Choroid plexus epithelial cell (primary cell): Measurements from ENCODE around the gene FOXP4.

Experiments
- DNase-seq: peaks from one replicate; pipeline ENCODE4 v3.0.0-alpha.2; 2010; ENCODE audit warnings: low read depth
- H3K4me3 ChIP-seq: 2 replicates; pipeline ENCODE4 v1.5.1; 2011; ENCODE audit warnings: low read depth, mild to moderate bottlenecking, control low read depth, low read length, moderate library complexity
- CTCF ChIP-seq: conservative IDR thresholded peaks from 2 replicates; pipeline ENCODE4 v1.5.1; 2011; ENCODE audit warnings: low read depth, mild to moderate bottlenecking, control low read depth, inconsistent platforms, low read length, moderate library complexity

The FOXP4 gene

GRCh38 chr6:41648921-41649320 is 102.7 kb downstream of the FOXP4 start:
- no peak for TF ChIP-seq CTCF
- H3K4me3 ChIP-seq, result no peak overlapping the region
- no peak for DNase-seq

DNA sequence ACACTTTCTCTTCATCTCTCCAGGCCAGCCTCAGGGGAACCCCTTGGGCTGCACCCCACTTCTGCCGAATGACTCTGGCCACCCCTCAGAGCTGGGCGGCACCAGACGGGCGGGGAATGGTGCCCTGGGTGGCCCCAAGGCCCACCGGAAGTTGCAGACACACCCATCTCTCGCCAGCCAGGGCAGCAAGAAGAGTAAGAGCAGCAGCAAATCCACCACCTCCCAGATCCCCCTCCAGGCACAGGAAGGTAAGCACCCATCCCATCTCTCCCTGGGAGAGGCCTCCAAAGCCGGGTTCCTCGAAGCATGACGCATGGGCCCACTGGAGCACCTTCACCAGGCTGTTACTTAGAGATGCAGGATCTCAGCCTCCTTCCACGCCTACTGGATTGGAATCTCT is 103.4 kb downstream of the FOXP4 start:
- H3K4me3 ChIP-seq, result no peak overlapping the region
- no peak for DNase-seq
- no peak for TF ChIP-seq CTCF

GRCh38 chr6:41650120-41650519 is 103.9 kb downstream of the FOXP4 start:
- no peak for DNase-seq
- no peak for TF ChIP-seq CTCF
- no peak overlapping the region for H3K4me3 ChIP-seq

DNA sequence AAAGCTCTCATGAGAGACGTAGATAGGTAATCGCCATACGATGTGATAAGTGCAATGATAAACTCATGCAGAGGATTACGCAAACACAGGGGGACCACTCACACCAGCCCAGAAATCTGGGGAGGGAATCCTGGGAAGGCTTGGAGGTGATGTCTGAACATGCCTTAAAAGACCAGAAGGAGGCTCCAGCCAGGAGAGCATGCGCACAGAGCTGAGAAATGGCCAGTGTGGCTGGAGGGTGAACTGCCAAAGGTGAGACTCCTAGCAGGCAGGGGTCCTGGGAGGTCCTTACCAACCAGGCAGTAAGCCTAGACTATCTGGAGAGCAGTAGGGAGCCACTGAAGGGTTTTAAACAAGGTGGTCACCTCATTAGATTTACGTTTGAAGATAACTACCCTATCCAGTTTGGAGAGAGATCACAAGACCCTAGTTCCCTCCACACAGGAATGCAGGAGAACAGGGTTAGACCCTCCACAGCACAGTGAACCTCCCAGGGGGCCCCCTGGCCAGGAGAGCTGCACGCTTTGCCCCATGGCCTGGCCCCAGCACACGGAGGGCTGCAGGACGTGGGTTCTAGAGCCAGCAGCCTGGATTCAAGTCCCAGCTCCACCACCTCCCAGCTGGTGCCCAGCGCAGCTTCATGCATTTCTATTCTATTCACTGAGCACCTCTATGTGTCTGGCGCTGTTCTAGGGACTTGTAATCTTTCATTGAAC is 105.2 kb downstream of the FOXP4 start:
- no peak overlapping the region for H3K4me3 ChIP-seq
- no peak for DNase-seq
- peak; percentile 6 for TF ChIP-seq CTCF
